IMR-90 (cell line): ENCODE results near the gene GRIK3.

Experiments
- BHLHE40 ChIP-seq: fragments of 150-350 bp; IDR thresholded peaks from 2 replicates; pipeline ENCODE4 v1.6.1; 2016; ENCODE audit warnings: mild to moderate bottlenecking, low read depth, low read length
- CEBPB ChIP-seq: IDR thresholded peaks from 2 replicates; pipeline ENCODE4 v1.6.1; 2012; ENCODE audit warnings: low read depth, low read length, improper control_type of control experiment
- CHD1 ChIP-seq: IDR thresholded peaks from 2 replicates; pipeline ENCODE4 v1.6.1; 2012; ENCODE audit warnings: low read depth, low read length, improper control_type of control experiment
- CTCF ChIP-seq: conservative IDR thresholded peaks from 2 replicates; pipeline ENCODE4 v1.5.1; 2012; ENCODE audit warnings: mild to moderate bottlenecking, low read depth, low read length, improper control_type of control experiment
- ELK1 ChIP-seq: fragments of 150-350 bp; IDR thresholded peaks from 2 replicates; pipeline ENCODE4 v1.6.1; 2016; ENCODE audit warnings: low read depth, mild to moderate bottlenecking, low read length, moderate library complexity, borderline replicate concordance
- MXI1 ChIP-seq: IDR thresholded peaks from 2 replicates; pipeline ENCODE4 v1.6.1; 2012; ENCODE audit warnings: low read depth, mild to moderate bottlenecking, low read length, moderate library complexity, borderline replicate concordance
- POLR2A ChIP-seq: IDR thresholded peaks from 2 replicates; pipeline ENCODE4 v1.6.1; 2012; ENCODE audit warnings: mild to moderate bottlenecking, low read depth, low read length
- RAD21 ChIP-seq: IDR thresholded peaks from 2 replicates; pipeline ENCODE4 v1.6.1; 2012; ENCODE audit warnings: low read length, improper control_type of control experiment
- RCOR1 ChIP-seq: IDR thresholded peaks from 2 replicates; pipeline ENCODE4 v1.6.1; 2012; ENCODE audit warnings: mild to moderate bottlenecking, low read length, improper control_type of control experiment; ENCODE audit not compliant: insufficient replicate concordance
- RFX5 ChIP-seq: IDR thresholded peaks from 2 replicates; pipeline ENCODE4 v1.8.0; 2012; ENCODE audit warnings: low read depth, mild to moderate bottlenecking, low read length, moderate library complexity
- SMC3 ChIP-seq: fragments of 150-350 bp; IDR thresholded peaks from 2 replicates; pipeline ENCODE4 v1.6.1; 2016; ENCODE audit warnings: low read depth, mild to moderate bottlenecking, antibody characterized with exemption, low read length, moderate library complexity

GRCh38 chr1:36821386-36821785 lies 212.9 kb downstream of the GRIK3 start:
- TF ChIP-seq CTCF = no peak
- TF ChIP-seq POLR2A = no peak
- TF ChIP-seq CHD1 = no peak
- TF ChIP-seq SMC3 = no peak
- no peak for TF ChIP-seq MXI1
- no peak for TF ChIP-seq RFX5
- TF ChIP-seq ELK1 = no peak
- TF ChIP-seq CEBPB = no peak
- TF ChIP-seq RAD21 = no peak
- TF ChIP-seq BHLHE40 = no peak
- TF ChIP-seq RCOR1 = no peak
